ENCODE measurements around the gene MRPL22.
"Not testable (repeated sequence)": the region's sequence is repeated elsewhere in the genome, so short reads cannot be mapped to it uniquely, and the experiment has no call there.

MRPL22 gene

GRCh38 chr5:154995679-154996078 is 54.8 kb downstream of the MRPL22 start:
- DNase-seq (ENCODE audit: low spot score), result no peak

GRCh38 chr5:154997746-154998145 is 56.9 kb downstream of the MRPL22 start:
- DNase-seq (ENCODE audit: low spot score), result no peak

DNA sequence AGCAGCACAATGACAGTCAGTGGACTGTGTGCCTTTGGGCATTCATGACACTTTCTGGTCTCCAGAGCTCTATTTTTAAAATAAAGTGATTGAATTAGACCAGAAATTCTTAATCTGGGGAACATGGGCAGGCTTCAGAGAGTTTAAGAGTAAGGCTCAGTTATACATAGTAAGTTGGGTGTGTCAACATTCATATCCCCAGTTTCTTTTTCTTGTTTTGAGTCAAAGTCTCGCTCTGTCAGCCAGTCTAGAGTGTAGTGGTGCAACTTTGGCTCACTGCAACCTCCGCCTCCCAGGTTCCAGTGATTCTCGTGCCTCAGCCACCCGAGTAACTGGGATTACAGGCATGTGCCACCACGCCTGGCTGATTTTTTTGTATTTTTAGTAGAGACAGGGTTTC is 59.0 kb downstream of the MRPL22 start:
- DNase-seq (ENCODE audit: low spot score), result no peak

- DNase-seq (ENCODE audit: low spot score), result no peak
These were observed 60.6 kb downstream of the MRPL22 start for GRCh38 chr5:155001523-155001922.

DNA sequence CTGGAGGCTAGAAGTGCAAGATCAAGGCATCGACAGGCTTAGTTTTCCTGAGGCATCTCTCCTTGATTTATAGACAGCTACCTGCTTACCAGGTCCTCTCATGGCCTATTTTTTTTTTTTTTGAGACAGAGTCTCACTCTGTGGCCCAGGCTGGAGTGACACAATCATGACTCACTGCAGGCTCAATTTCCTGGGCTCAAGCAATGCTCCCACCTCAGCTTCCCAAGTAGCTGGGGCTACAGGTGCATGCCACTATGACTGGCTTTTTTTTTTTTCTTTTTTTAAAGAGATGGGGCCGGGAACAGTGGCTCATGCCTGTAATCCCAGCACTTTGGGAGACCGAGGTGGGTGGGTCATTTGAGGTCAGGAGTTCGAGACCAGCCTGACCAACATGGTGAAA is 61.8 kb downstream of the MRPL22 start:
- DNase-seq (ENCODE audit: low spot score), result not testable (repeated sequence)

DNA sequence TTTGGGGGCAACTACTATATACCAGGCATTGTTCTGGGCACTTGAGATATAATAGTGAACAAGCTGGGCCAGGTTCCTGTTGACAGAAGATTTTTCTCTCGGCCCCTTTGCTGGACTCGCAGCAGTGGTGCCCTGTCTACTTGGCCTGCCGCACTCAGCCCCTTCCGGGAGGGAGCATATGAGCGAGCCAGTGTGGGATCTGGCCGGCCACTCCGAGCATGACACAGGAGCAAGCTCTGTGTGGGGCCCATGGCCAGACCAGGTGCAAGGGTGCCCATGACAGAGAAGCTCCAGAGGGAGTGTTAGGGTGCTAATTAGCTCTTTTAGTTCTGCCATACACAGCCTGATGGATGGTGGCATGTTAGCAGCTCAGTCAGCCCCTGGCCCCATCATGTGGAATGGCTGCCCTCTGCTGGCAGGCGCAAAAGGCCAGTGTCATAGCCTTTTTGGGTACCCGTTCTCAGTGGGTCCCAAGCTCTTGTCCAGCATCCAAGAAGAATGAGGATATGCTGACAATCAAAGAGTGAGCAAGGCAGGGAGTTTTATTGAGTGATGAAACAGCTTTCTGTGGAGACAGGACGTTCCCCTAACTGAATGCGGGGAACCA is 63.4 kb downstream of the MRPL22 start:
- DNase-seq (ENCODE audit: low spot score), result no peak

DNA sequence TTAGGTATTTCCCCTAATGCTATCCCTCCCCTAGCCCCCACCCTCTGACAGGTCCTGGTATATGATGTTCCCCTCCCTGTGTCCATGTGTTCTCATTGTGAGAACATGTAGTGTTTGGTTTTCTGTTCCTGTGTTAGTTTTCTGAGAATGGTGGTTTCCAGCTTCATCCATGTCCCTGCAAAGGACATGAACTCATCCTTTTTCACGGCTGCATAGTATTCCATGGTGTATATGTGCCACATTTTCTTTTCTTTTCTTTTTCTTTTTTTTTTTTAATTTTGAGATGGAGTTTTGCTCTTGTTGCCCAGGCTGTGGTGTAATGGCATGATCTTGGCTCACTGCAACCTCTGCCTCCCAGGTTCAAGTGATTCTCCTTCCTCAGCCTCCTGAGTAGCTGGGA is 65.4 kb downstream of the MRPL22 start:
- DNase-seq (ENCODE audit: low spot score), result not testable (repeated sequence)

- no peak for DNase-seq (ENCODE audit: low spot score)
These were observed 67.8 kb downstream of the MRPL22 start for GRCh38 chr5:155008669-155009068.

- no peak for DNase-seq (ENCODE audit: low spot score)
These were observed 70.0 kb downstream of the MRPL22 start for GRCh38 chr5:155010881-155011280.

- no peak for DNase-seq (ENCODE audit: low spot score)
These were observed 72.7 kb downstream of the MRPL22 start, which contains the start of gene KIF4B for GRCh38 chr5:155013526-155013925. Gene KIF4B, plus strand, starts transcription at chr5:155013755. Its CDS starts 105 bp downstream, at chr5:155013860.

GRCh38 chr5:155015239-155015638 is 74.4 kb downstream of the MRPL22 start:
- no peak for DNase-seq (ENCODE audit: low spot score)

DNA sequence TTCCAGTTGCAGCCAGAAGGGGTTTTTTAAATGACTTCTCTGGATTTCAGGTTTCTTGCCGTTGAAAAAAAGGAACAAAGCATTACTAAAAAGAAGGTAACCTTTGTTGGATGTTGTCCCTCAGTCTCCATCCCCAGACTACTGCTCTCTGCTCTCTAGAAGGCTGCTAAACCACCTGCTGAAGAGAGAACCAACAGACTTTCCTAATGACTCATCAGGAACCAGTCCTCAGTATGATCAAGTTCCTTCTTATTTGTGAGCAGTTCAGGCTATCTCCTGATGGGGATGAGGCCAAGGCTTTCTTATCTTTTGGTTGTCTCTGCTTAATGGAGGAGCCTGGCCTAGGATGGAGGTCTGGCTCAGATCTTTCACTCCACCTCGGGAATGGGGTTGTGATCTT is 76.7 kb downstream of the MRPL22 start:
- no peak for DNase-seq (ENCODE audit: low spot score)

Data from left forelimb (tissue), 1 donor.